Cardiac septum (tissue), 1 donor: Measurements from ENCODE around the gene CXCR1. TPM values are rescaled to one million over a fixed set of nuclear protein-coding genes. Genes with fewer than 3 reads are reported as not detected.

Experiments
- DNase-seq: peaks from one replicate; pipeline ENCODE4 v3.0.0-alpha.2; 2020; ENCODE audit warnings: low spot score
- intact Hi-C: fragments of 100-400 bp; cut with DNase I; formaldehyde crosslinking; loops from one replicate; pipeline ENCODE4 v1.14.0; 2022
- total RNA-seq: library from RNA; stranded (reverse); fragmentation: NEBNext Ultra II Directional; extraction: Animal tissue kit (Norgen Biotek cat#: 25700); gene quantifications from one replicate; pipeline ENCODE4 v1.2.1, GENCODE V29; 2021
- donor health status: DM: no; HTN: no; CAD: no.

The CXCR1 gene
- total RNA-seq, 1 donor from 2014 or later, result 1.9 TPM

GRCh38 chr2:218168635-218169462 lies 2.1 kb upstream of the CXCR1 start:
- DNase-seq, result no peak
- intact Hi-C loops, result no loop called here

GRCh38 chr2:218168016-218168415 lies 1.3 kb upstream of the CXCR1 start:
- no peak for DNase-seq
- intact Hi-C loops, result no loop called here

GRCh38 chr2:218162814-218163213 lies 3.9 kb downstream of the CXCR1 start:
- no peak for DNase-seq
- intact Hi-C loops, result no loop called here

- DNase-seq, result no peak
- intact Hi-C loops, result no loop called here
Observed at GRCh38 chr2:218161644-218162043, 5.1 kb downstream of the CXCR1 start.

- DNase-seq, result no peak
- intact Hi-C loops, result no loop called here
Observed at GRCh38 chr2:218155953-218156479, 10.7 kb downstream of the CXCR1 start.

- no peak for DNase-seq
- intact Hi-C loops, result no loop called here
Observed at GRCh38 chr2:218152777-218153176, 14.0 kb downstream of the CXCR1 start.

GRCh38 chr2:218152172-218152571 lies 14.6 kb downstream of the CXCR1 start:
- intact Hi-C loops, result no loop called here
- no peak for DNase-seq

GRCh38 chr2:218149848-218150440 lies 16.8 kb downstream of the CXCR1 start:
- DNase-seq, result no peak
- intact Hi-C loops, result no loop called here

GRCh38 chr2:218149098-218149497 lies 17.7 kb downstream of the CXCR1 start:
- intact Hi-C loops, result no loop called here
- DNase-seq, result no peak

- intact Hi-C loops, result no loop called here
Observed at GRCh38 chr2:218146056-218146455, 20.7 kb downstream of the CXCR1 start.

GRCh38 chr2:218145124-218145523 lies 21.6 kb downstream of the CXCR1 start:
- intact Hi-C loops, result no loop called here
- peak; percentile 93 for DNase-seq

More at GRCh38 chr2:218146056-218146455, 20.7 kb downstream of the CXCR1 start:
- no peak for DNase-seq

GRCh38 chr2:218138047-218138446 lies 28.7 kb downstream of the CXCR1 start:
- DNase-seq, result no peak
- intact Hi-C loops, result no loop called here

- intact Hi-C loops, result no loop called here
- no peak for DNase-seq
Observed at GRCh38 chr2:218137514-218137913, 29.2 kb downstream of the CXCR1 start.

GRCh38 chr2:218130822-218131221 lies 35.9 kb downstream of the CXCR1 start:
- intact Hi-C loops, result no loop called here

GRCh38 chr2:218130377-218130776 lies 36.4 kb downstream of the CXCR1 start:
- DNase-seq, result no peak
- intact Hi-C loops, result no loop called here

More at GRCh38 chr2:218130822-218131221, 35.9 kb downstream of the CXCR1 start:
- no peak for DNase-seq

- no peak for DNase-seq
- intact Hi-C loops, result no loop called here
Observed at GRCh38 chr2:218129458-218130135, 37.2 kb downstream of the CXCR1 start.

GRCh38 chr2:218128781-218129457 lies 37.8 kb downstream of the CXCR1 start:
- intact Hi-C loops, result no loop called here
- DNase-seq, result no peak

- intact Hi-C loops, result no loop called here
- DNase-seq, result no peak
Observed at GRCh38 chr2:218127929-218128455, 38.8 kb downstream of the CXCR1 start.

- intact Hi-C loops, result no loop called here
- DNase-seq, result no peak
Observed at GRCh38 chr2:218125626-218126080, 41.1 kb downstream of the CXCR1 start, which contains the start of gene CXCR2. Gene CXCR2 (plus strand): TSS chr2:218126028. CDS start chr2:218134802, 8,774 bp downstream.
